Measurements from ENCODE around the gene RAP1GAP2. TPM values are rescaled to one million over a fixed set of nuclear protein-coding genes. Genes with fewer than 3 reads are reported as not detected.
"Not testable (repeated sequence)": the region's sequence is repeated elsewhere in the genome, so short reads cannot be mapped to it uniquely, and the experiment has no call there.

RAP1GAP2 gene
- total RNA-seq, 1 donor from 2014 or later, result 17.9 TPM

- no peak for ATAC-seq
Measured at GRCh38 chr17:2889256-2889655, 93.0 kb downstream of the RAP1GAP2 start.

- ATAC-seq, result not testable (repeated sequence)
Measured at GRCh38 chr17:2890778-2891177, 94.5 kb downstream of the RAP1GAP2 start.

- ATAC-seq, result peak; percentile 88
Measured at GRCh38 chr17:2892305-2892971, 96.2 kb downstream of the RAP1GAP2 start.

GRCh38 chr17:2893422-2893914 lies 97.2 kb downstream of the RAP1GAP2 start:
- ATAC-seq, result peak; percentile 90

- ATAC-seq, result no peak
Measured at GRCh38 chr17:2894782-2895181, 98.5 kb downstream of the RAP1GAP2 start.

GRCh38 chr17:2897605-2898004 lies 101.4 kb downstream of the RAP1GAP2 start:
- no peak for ATAC-seq

GRCh38 chr17:2898255-2898926 lies 102.2 kb downstream of the RAP1GAP2 start:
- ATAC-seq, result no peak

- ATAC-seq, result no peak
Measured at GRCh38 chr17:2899906-2900305, 103.7 kb downstream of the RAP1GAP2 start.

- ATAC-seq, result no peak
Measured at GRCh38 chr17:2900842-2901241, 104.6 kb downstream of the RAP1GAP2 start.

GRCh38 chr17:2901582-2901981 lies 105.3 kb downstream of the RAP1GAP2 start:
- ATAC-seq, result no peak

GRCh38 chr17:2902546-2902945 lies 106.3 kb downstream of the RAP1GAP2 start:
- no peak for ATAC-seq

GRCh38 chr17:2903193-2903974 lies 107.1 kb downstream of the RAP1GAP2 start:
- no peak for ATAC-seq

- no peak for ATAC-seq
Measured at GRCh38 chr17:2904135-2904534, 107.9 kb downstream of the RAP1GAP2 start.

GRCh38 chr17:2905269-2905668 lies 109.0 kb downstream of the RAP1GAP2 start:
- no peak for ATAC-seq

- no peak for ATAC-seq
Measured at GRCh38 chr17:2905696-2906501, 109.7 kb downstream of the RAP1GAP2 start.

- ATAC-seq, result no peak
Measured at GRCh38 chr17:2906901-2907300, 110.7 kb downstream of the RAP1GAP2 start.

- no peak for ATAC-seq
Measured at GRCh38 chr17:2909175-2909845, 113.1 kb downstream of the RAP1GAP2 start.

GRCh38 chr17:2909846-2910234 lies 113.6 kb downstream of the RAP1GAP2 start:
- no peak for ATAC-seq

- ATAC-seq, result no peak
Measured at GRCh38 chr17:2911035-2911754, 115.0 kb downstream of the RAP1GAP2 start.

GRCh38 chr17:2911755-2912111 lies 115.5 kb downstream of the RAP1GAP2 start:
- ATAC-seq, result no peak

GRCh38 chr17:2912754-2913153 lies 116.5 kb downstream of the RAP1GAP2 start:
- no peak for ATAC-seq
